HEK293 (cell line): ENCODE measurements around the gene ZNF512.
A peak's percentile ranks its signal among the peaks of the same experiment; 100 is the strongest.

ENCODE experiments used
- GLIS1 ChIP-seq: fragments of 450-650 bp; formaldehyde crosslinking; IDR thresholded peaks from 2 replicates; pipeline ENCODE4 v1.5.1; 2016; ENCODE audit warnings: missing biosample characterization, missing genetic modification characterization
- KLF8 ChIP-seq: fragments of 450-650 bp; formaldehyde crosslinking; IDR thresholded peaks from 2 replicates; pipeline ENCODE4 v1.5.1; 2016; ENCODE audit warnings: missing biosample characterization, missing genetic modification characterization
- RBAK ChIP-seq: fragments of 450-650 bp; formaldehyde crosslinking; IDR thresholded peaks from 2 replicates; pipeline ENCODE4 v1.5.1; 2016; ENCODE audit warnings: missing biosample characterization, missing genetic modification characterization
- SCRT1 ChIP-seq: fragments of 450-650 bp; formaldehyde crosslinking; IDR thresholded peaks from 2 replicates; pipeline ENCODE4 v1.5.1; 2016; ENCODE audit warnings: missing biosample characterization, missing genetic modification characterization, borderline replicate concordance
- SP7 ChIP-seq: fragments of 450-650 bp; formaldehyde crosslinking; IDR thresholded peaks from 2 replicates; pipeline ENCODE4 v1.5.1; 2016; ENCODE audit warnings: missing biosample characterization, missing genetic modification characterization
- TRIM28 ChIP-seq: IDR thresholded peaks from 2 replicates; pipeline ENCODE4 v1.6.1; 2011; ENCODE audit warnings: low read length, control low read depth, borderline replicate concordance
- ZBTB20 ChIP-seq: fragments of 450-650 bp; formaldehyde crosslinking; IDR thresholded peaks from 2 replicates; pipeline ENCODE4 v1.5.1; 2016; ENCODE audit warnings: missing biosample characterization, missing genetic modification characterization
- ZNF175 ChIP-seq: fragments of 450-650 bp; formaldehyde crosslinking; IDR thresholded peaks from 2 replicates; pipeline ENCODE4 v1.5.1; 2016; ENCODE audit warnings: missing biosample characterization, missing genetic modification characterization
- ZNF202 ChIP-seq: fragments of 450-650 bp; formaldehyde crosslinking; IDR thresholded peaks from 2 replicates; pipeline ENCODE4 v1.5.1; 2016; ENCODE audit warnings: missing biosample characterization, missing genetic modification characterization, borderline replicate concordance
- ZNF423 ChIP-seq: fragments of 450-650 bp; formaldehyde crosslinking; IDR thresholded peaks from 2 replicates; pipeline ENCODE4 v1.5.1; 2016; ENCODE audit warnings: missing biosample characterization, missing genetic modification characterization
- ZNF433 ChIP-seq: fragments of 450-650 bp; formaldehyde crosslinking; IDR thresholded peaks from 2 replicates; pipeline ENCODE4 v1.5.1; 2016; ENCODE audit warnings: missing biosample characterization, missing genetic modification characterization, low read depth
- ZNF530 ChIP-seq: fragments of 450-650 bp; formaldehyde crosslinking; IDR thresholded peaks from 2 replicates; pipeline ENCODE4 v1.5.1; 2016; ENCODE audit warnings: low read depth, missing biosample characterization, missing genetic modification characterization
- ZNF549 ChIP-seq: fragments of 450-650 bp; IDR thresholded peaks from 2 replicates; pipeline ENCODE4 v1.5.1; 2018; ENCODE audit warnings: missing biosample characterization, missing genetic modification characterization, mild to moderate bottlenecking, inconsistent platforms, moderate library complexity
- ZNF600 ChIP-seq: fragments of 450-650 bp; formaldehyde crosslinking; IDR thresholded peaks from 2 replicates; pipeline ENCODE4 v1.5.1; 2016; ENCODE audit warnings: missing biosample characterization, missing genetic modification characterization
- ZNF677 ChIP-seq: fragments of 450-650 bp; IDR thresholded peaks from 2 replicates; pipeline ENCODE4 v1.5.0; 2018; ENCODE audit warnings: missing biosample characterization, mild to moderate bottlenecking, missing genetic modification characterization, moderate library complexity
- ZNF701 ChIP-seq: fragments of 450-650 bp; formaldehyde crosslinking; IDR thresholded peaks from 2 replicates; pipeline ENCODE4 v1.5.1; 2016; ENCODE audit warnings: missing biosample characterization, missing genetic modification characterization
- ZNF707 ChIP-seq: fragments of 450-650 bp; formaldehyde crosslinking; IDR thresholded peaks from 2 replicates; pipeline ENCODE4 v1.5.1; 2016; ENCODE audit warnings: missing biosample characterization, missing genetic modification characterization
- TF ChIP-seq, protein P1 (sequence below): fragments of 450-650 bp; formaldehyde crosslinking; IDR thresholded peaks from 2 replicates; pipeline ENCODE4 v1.5.1; 2017; ENCODE audit warnings: missing biosample characterization, missing genetic modification characterization
- TF ChIP-seq, protein P2 (sequence below): fragments of 450-650 bp; formaldehyde crosslinking; IDR thresholded peaks from 2 replicates; pipeline ENCODE4 v1.5.1; 2016; ENCODE audit warnings: missing biosample characterization, missing genetic modification characterization, borderline replicate concordance
- TF ChIP-seq, protein P3 (sequence below): fragments of 450-650 bp; formaldehyde crosslinking; IDR thresholded peaks from 2 replicates; pipeline ENCODE4 v1.5.1; 2016; ENCODE audit warnings: missing biosample characterization, missing genetic modification characterization
- TF ChIP-seq, protein P4 (sequence below): fragments of 450-650 bp; formaldehyde crosslinking; conservative IDR thresholded peaks from 2 replicates; pipeline ENCODE4 v1.5.1; 2016; ENCODE audit warnings: low read depth, missing biosample characterization, missing genetic modification characterization
- TF ChIP-seq, protein P5 (sequence below): fragments of 450-650 bp; formaldehyde crosslinking; IDR thresholded peaks from 2 replicates; pipeline ENCODE4; 2016; ENCODE audit warnings: missing biosample characterization, missing genetic modification characterization
- TF ChIP-seq, protein P6 (sequence below): fragments of 450-650 bp; formaldehyde crosslinking; IDR thresholded peaks from 2 replicates; pipeline ENCODE4 v1.5.1; 2016; ENCODE audit warnings: missing biosample characterization, missing genetic modification characterization

Gene ZNF512

DNA sequence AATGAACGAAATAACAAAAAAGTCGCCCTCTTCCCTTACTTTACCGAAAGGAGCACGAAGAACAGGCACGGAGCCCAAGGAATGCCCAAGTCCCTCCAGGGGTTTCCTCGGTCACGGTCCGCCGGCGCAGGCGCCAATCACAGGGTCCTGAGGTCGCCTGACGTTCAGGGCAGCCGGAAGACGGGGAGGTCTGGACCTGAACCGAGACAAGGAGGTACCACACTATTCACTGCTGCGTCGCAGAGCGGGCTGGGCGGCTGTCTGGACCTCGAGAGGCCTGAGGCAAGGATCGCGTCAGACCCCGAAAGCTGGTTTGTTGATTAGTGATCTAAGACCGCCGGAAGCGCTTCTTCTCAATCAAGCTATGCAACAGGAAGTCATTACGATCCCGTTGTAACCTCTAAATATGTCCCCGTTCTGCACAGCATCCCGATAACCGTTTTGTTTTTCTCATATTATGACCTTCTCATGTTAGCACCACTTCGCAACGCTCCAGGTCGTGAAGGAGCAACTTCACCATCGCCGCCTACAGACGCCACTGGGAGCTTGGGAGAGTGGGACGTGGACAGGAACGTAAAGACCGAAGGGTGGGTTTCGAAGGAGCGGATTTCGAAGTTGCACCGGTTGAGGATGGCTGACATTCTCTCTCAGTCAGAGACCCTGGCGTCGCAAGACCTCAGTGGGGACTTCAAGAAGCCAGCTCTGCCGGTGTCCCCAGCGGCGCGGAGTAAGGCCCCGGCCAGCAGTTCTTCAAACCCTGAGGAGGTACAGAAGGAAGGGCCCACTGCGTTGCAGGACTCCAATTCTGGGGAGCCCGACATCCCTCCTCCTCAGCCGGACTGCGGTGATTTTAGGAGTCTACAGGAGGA is 80.7 kb downstream of the ZNF512 start, which contains the start of the genes SLC4A1AP and SUPT7L (continued):
- no peak for TF ChIP-seq ZNF530 (tag by site-specific recombination)
- TF ChIP-seq ZNF549 (tag by site-specific recombination) = no peak
- TF ChIP-seq, protein P1, sequence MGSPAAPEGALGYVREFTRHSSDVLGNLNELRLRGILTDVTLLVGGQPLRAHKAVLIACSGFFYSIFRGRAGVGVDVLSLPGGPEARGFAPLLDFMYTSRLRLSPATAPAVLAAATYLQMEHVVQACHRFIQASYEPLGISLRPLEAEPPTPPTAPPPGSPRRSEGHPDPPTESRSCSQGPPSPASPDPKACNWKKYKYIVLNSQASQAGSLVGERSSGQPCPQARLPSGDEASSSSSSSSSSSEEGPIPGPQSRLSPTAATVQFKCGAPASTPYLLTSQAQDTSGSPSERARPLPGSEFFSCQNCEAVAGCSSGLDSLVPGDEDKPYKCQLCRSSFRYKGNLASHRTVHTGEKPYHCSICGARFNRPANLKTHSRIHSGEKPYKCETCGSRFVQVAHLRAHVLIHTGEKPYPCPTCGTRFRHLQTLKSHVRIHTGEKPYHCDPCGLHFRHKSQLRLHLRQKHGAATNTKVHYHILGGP (tag by site-specific recombination) = no peak
- TF ChIP-seq ZNF701 (tag by site-specific recombination) = no peak
- TF ChIP-seq ZBTB20 (tag by site-specific recombination) = peak; percentile 82
- TF ChIP-seq ZNF433 = no peak
- TF ChIP-seq ZNF600 = peak; percentile 99
- TF ChIP-seq ZNF423 (tag by site-specific recombination) = no peak
- peak; percentile 96 for TF ChIP-seq SP7 (tag by site-specific recombination)
- TF ChIP-seq ZNF707 = no peak
- peak; percentile 88 for TF ChIP-seq TRIM28
- TF ChIP-seq GLIS1 = no peak
- TF ChIP-seq, protein P2, sequence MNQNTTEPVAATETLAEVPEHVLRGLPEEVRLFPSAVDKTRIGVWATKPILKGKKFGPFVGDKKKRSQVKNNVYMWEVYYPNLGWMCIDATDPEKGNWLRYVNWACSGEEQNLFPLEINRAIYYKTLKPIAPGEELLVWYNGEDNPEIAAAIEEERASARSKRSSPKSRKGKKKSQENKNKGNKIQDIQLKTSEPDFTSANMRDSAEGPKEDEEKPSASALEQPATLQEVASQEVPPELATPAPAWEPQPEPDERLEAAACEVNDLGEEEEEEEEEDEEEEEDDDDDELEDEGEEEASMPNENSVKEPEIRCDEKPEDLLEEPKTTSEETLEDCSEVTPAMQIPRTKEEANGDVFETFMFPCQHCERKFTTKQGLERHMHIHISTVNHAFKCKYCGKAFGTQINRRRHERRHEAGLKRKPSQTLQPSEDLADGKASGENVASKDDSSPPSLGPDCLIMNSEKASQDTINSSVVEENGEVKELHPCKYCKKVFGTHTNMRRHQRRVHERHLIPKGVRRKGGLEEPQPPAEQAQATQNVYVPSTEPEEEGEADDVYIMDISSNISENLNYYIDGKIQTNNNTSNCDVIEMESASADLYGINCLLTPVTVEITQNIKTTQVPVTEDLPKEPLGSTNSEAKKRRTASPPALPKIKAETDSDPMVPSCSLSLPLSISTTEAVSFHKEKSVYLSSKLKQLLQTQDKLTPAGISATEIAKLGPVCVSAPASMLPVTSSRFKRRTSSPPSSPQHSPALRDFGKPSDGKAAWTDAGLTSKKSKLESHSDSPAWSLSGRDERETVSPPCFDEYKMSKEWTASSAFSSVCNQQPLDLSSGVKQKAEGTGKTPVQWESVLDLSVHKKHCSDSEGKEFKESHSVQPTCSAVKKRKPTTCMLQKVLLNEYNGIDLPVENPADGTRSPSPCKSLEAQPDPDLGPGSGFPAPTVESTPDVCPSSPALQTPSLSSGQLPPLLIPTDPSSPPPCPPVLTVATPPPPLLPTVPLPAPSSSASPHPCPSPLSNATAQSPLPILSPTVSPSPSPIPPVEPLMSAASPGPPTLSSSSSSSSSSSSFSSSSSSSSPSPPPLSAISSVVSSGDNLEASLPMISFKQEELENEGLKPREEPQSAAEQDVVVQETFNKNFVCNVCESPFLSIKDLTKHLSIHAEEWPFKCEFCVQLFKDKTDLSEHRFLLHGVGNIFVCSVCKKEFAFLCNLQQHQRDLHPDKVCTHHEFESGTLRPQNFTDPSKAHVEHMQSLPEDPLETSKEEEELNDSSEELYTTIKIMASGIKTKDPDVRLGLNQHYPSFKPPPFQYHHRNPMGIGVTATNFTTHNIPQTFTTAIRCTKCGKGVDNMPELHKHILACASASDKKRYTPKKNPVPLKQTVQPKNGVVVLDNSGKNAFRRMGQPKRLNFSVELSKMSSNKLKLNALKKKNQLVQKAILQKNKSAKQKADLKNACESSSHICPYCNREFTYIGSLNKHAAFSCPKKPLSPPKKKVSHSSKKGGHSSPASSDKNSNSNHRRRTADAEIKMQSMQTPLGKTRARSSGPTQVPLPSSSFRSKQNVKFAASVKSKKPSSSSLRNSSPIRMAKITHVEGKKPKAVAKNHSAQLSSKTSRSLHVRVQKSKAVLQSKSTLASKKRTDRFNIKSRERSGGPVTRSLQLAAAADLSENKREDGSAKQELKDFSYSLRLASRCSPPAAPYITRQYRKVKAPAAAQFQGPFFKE (tag by site-specific recombination) = no peak
- TF ChIP-seq, protein P3, sequence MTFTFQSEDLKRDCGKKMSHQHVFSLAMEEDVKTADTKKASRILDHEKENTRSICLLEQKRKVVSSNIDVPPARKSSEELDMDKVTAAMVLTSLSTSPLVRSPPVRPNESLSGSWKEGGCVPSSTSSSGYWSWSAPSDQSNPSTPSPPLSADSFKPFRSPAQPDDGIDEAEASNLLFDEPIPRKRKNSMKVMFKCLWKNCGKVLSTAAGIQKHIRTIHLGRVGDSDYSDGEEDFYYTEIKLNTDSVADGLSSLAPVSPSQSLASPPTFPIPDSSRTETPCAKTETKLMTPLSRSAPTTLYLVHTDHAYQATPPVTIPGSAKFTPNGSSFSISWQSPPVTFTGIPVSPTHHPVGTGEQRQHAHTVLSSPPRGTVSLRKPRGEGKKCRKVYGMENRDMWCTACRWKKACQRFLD (tag by site-specific recombination) = no peak
- TF ChIP-seq SCRT1 (tag by site-specific recombination) = peak; percentile 91
- no peak for TF ChIP-seq RBAK (tag by site-specific recombination)
- TF ChIP-seq, protein P4, sequence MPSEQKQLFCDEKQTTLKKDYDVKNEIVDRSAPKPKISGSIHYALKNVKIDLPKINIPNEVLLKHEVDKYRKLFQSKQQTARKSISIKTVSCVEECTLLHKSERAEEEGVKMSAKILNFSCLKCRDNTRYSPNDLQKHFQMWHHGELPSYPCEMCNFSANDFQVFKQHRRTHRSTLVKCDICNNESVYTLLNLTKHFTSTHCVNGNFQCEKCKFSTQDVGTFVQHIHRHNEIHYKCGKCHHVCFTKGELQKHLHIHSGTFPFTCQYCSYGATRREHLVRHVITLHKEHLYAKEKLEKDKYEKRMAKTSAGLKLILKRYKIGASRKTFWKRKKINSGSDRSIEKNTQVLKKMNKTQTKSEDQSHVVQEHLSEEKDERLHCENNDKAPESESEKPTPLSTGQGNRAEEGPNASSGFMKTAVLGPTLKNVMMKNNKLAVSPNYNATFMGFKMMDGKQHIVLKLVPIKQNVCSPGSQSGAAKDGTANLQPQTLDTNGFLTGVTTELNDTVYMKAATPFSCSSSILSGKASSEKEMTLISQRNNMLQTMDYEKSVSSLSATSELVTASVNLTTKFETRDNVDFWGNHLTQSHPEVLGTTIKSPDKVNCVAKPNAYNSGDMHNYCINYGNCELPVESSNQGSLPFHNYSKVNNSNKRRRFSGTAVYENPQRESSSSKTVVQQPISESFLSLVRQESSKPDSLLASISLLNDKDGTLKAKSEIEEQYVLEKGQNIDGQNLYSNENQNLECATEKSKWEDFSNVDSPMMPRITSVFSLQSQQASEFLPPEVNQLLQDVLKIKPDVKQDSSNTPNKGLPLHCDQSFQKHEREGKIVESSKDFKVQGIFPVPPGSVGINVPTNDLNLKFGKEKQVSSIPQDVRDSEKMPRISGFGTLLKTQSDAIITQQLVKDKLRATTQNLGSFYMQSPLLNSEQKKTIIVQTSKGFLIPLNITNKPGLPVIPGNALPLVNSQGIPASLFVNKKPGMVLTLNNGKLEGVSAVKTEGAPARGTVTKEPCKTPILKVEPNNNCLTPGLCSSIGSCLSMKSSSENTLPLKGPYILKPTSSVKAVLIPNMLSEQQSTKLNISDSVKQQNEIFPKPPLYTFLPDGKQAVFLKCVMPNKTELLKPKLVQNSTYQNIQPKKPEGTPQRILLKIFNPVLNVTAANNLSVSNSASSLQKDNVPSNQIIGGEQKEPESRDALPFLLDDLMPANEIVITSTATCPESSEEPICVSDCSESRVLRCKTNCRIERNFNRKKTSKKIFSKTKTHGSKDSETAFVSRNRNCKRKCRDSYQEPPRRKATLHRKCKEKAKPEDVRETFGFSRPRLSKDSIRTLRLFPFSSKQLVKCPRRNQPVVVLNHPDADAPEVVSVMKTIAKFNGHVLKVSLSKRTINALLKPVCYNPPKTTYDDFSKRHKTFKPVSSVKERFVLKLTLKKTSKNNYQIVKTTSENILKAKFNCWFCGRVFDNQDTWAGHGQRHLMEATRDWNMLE (tag by site-specific recombination) = peak; percentile 94
- no peak for TF ChIP-seq ZNF175 (tag by site-specific recombination)
- no peak for TF ChIP-seq ZNF202 (tag by site-specific recombination)
- TF ChIP-seq, protein P5, sequence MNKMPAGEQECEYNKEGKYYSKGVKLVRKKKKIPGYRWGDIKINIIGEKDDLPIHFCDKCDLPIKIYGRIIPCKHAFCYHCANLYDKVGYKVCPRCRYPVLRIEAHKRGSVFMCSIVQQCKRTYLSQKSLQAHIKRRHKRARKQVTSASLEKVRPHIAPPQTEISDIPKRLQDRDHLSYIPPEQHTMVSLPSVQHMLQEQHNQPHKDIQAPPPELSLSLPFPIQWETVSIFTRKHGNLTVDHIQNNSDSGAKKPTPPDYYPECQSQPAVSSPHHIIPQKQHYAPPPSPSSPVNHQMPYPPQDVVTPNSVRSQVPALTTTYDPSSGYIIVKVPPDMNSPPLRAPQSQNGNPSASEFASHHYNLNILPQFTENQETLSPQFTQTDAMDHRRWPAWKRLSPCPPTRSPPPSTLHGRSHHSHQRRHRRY (tag by site-specific recombination) = no peak
- TF ChIP-seq KLF8 (tag by site-specific recombination) = peak; percentile 85
- TF ChIP-seq ZNF677 = no peak
- TF ChIP-seq, protein P6, sequence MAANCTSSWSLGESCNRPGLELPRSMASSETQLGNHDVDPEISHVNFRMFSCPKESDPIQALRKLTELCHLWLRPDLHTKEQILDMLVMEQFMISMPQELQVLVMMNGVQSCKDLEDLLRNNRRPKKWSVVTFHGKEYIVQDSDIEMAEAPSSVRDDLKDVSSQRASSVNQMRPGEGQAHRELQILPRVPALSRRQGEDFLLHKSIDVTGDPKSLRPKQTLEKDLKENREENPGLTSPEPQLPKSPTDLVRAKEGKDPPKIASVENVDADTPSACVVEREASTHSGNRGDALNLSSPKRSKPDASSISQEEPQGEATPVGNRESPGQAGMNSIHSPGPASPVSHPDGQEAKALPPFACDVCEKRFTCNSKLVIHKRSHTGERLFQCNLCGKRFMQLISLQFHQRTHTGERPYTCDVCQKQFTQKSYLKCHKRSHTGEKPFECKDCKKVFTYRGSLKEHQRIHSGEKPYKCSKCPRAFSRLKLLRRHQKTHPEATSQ = peak; percentile 84; the same call in 1 of the 2 replicates
